Uterus (tissue), 2 donors: ENCODE measurements around the gene KDM6B.

Experiments used
- POLR2A ChIP-seq, 2 donors: fragments of 450-650 bp; IDR thresholded peaks; one replicate each; pipeline ENCODE4 v1.6.1; 2016; ENCODE audit warnings: antibody characterized with exemption in 2 of 2, mild to moderate bottlenecking in 1 of 2, moderate library complexity in 1 of 2
- TF ChIP-seq, protein P1 (sequence below), 4 experiments: fragments of 200-600 bp in 2 of 4; fragments of 450-650 bp in 2 of 4; sonication (generic) in 2 of 4; IDR thresholded peaks; one replicate each; pipeline ENCODE4 v1.5.1; 2016 to 2019; ENCODE audit warnings: antibody characterized with exemption in 4 of 4, mild to moderate bottlenecking in 2 of 4, moderate library complexity in 1 of 4

DNA sequence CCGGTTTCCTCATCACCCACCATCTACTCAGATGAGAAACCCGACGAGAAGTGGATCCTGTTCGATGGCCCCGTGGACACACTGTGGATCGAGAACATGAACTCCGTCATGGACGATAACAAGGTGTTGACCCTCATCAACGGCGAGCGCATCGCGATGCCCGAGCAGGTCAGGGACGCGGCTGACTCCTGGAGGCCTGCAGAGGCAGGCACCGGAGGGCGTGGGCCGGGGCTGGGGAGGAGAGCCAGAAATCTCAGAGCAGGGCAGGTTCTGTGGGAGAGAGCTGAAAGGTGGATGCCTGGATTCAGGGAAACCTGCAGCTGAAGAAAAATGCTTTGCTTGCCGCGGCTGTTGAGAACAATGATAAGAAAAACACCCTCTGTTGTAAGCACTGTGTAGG, 47.2 kb upstream of the KDM6B start:
- TF ChIP-seq, protein P1, sequence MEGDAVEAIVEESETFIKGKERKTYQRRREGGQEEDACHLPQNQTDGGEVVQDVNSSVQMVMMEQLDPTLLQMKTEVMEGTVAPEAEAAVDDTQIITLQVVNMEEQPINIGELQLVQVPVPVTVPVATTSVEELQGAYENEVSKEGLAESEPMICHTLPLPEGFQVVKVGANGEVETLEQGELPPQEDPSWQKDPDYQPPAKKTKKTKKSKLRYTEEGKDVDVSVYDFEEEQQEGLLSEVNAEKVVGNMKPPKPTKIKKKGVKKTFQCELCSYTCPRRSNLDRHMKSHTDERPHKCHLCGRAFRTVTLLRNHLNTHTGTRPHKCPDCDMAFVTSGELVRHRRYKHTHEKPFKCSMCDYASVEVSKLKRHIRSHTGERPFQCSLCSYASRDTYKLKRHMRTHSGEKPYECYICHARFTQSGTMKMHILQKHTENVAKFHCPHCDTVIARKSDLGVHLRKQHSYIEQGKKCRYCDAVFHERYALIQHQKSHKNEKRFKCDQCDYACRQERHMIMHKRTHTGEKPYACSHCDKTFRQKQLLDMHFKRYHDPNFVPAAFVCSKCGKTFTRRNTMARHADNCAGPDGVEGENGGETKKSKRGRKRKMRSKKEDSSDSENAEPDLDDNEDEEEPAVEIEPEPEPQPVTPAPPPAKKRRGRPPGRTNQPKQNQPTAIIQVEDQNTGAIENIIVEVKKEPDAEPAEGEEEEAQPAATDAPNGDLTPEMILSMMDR (IDR thresholded peaks at IDR 0.05): no peak
- no peak for TF ChIP-seq POLR2A (IDR thresholded peaks at IDR 0.05)
